Activated CD8-positive, alpha-beta T cell treated with anti-CD3 and anti-CD28 coated beads for 36 hours (primary cell): Measurements from ENCODE around the gene KDM8. TPM values are rescaled to one million over a fixed set of nuclear protein-coding genes. Genes with fewer than 3 reads are reported as not detected.

Experiments used
- ATAC-seq: fragments of 200-7000 bp; cut with Tn5 transposase; one replicate; pipeline ENCODE4 v1.10.0; 2021; ENCODE audit warnings: mild to moderate bottlenecking, moderate library complexity
- CTCF ChIA-PET: fragments of 350-600 bp; sonication (Branson Sonifier 250); formaldehyde crosslinking; loops from one replicate; lab custom pipeline; 2021; ENCODE audit warnings: antibody characterized with exemption; lab: Charles Lee
- POLR2A ChIA-PET: fragments of 350-600 bp; sonication (Branson Sonifier 250); formaldehyde crosslinking; loops from one replicate; lab custom pipeline; 2021; ENCODE audit warnings: antibody characterized with exemption; lab: Charles Lee
- DNase-seq: peaks from one replicate; pipeline ENCODE4 v3.0.0-alpha.2; 2020
- H3K27ac Mint-ChIP-seq: one replicate; pipeline ENCODE4 v1.8.0; 2021; ENCODE audit warnings: mild to moderate bottlenecking, mixed read lengths
- H3K27me3 Mint-ChIP-seq: one replicate; pipeline ENCODE4 v1.8.0; 2021; ENCODE audit warnings: mixed read lengths
- H3K36me3 Mint-ChIP-seq: one replicate; pipeline ENCODE4 v1.8.0; 2021; ENCODE audit warnings: low read depth, mixed read lengths
- H3K4me1 Mint-ChIP-seq: one replicate; pipeline ENCODE4 v1.8.0; 2021; ENCODE audit warnings: low read depth, mixed read lengths
- H3K4me3 Mint-ChIP-seq: one replicate; pipeline ENCODE4 v1.8.0; 2021; ENCODE audit warnings: mild to moderate bottlenecking, moderate library complexity, mixed read lengths
- H3K9me3 Mint-ChIP-seq: one replicate; pipeline ENCODE4 v1.8.0; 2021; ENCODE audit warnings: mixed read lengths
- CTCF ChIP-seq: fragments of 200-600 bp; IDR thresholded peaks from one replicate; pipeline ENCODE4 v1.8.0; 2022; ENCODE audit warnings: antibody characterized with exemption, mild to moderate bottlenecking
- intact Hi-C: fragments of 100-400 bp; cut with micrococcal nuclease; formaldehyde crosslinking; loops from one replicate; pipeline ENCODE4 v1.10.0; 2022
- total RNA-seq, 2 experiments: library from RNA; stranded (reverse); gene quantifications; one replicate each; pipeline ENCODE4 v1.2.3, GENCODE V29; 2021

Gene KDM8
- total RNA-seq, 2 experiments from 2014 or later, result 10.9 to 12.7 TPM

DNA sequence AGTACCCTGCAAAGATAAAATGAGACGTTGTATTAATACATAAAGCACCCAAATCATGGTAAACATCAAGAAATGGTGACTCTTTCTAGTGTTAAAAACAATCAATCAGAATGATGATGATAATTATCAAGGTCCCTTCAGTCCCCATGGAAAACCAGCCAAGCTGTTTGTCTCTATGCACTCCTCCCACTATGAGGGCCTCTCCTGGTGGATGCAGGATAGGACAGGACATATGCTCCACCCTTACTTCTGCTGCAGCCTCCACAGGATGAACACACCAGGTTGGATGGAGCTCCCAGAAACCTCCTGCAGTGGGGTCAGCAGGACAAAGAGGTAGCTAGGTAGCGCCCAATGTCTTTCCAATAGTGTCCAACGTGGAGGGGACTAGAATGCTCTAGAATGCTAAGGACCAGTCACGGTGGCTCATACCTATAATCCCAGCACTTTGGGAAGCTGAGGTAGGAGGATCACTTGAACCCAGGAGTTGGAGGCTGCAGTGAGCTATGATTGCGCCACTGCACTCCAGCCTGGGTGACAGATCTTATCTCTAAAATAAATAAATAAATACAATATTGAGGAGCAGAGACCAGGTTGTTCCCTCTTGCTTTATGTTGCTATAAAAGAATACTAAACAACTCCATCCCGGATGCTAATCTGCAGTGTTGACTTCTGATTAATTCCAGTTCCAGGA, 9.9 kb upstream of the KDM8 start:
- no peak for TF ChIP-seq CTCF
- ATAC-seq (no peak), DNase-seq (no peak)
- ChIA-PET POLR2A (interaction anchor here (0.6 to 1.2 kb wide), 3 partner anchors 9 to 241 kb away, joined by 3 read pairs; no protein-coding TSS in a partner anchor), CTCF (interaction anchor here (0.9 to 5.5 kb wide), 2 partner anchors 10 to 15 kb away, joined by 4 to 27 read pairs; partner anchors contain the start of gene KDM8)
- Mint-ChIP-seq H3K36me3 (peaks cover 10% of the 10 kb centered on the region), H3K27ac (no peak overlapping the region), H3K4me1 (peaks cover 36% of the 10 kb centered on the region), H3K4me3 (no peak overlapping the region), H3K9me3 (peaks cover 15% of the 10 kb centered on the region), H3K27me3 (no peaks in the 10 kb centered on the region)
- intact Hi-C loops, result no loop called here

- intact Hi-C loops, result no loop called here
- Mint-ChIP-seq H3K4me3 (no peak overlapping the region), H3K4me1 (peaks cover 53% of the 10 kb centered on the region), H3K27me3 (no peaks in the 10 kb centered on the region), H3K36me3 (peaks cover 10% of the 10 kb centered on the region), H3K27ac (peak overlapping the region; percentile 16), H3K9me3 (peaks cover 18% of the 10 kb centered on the region)
- ATAC-seq, result no peak
- no peak for DNase-seq
- ChIA-PET CTCF (interaction anchor here (1.1 to 2.9 kb wide), 3 partner anchors 16 to 39 kb away, joined by 3 to 10 read pairs (median 9); no protein-coding TSS in a partner anchor), POLR2A (no interaction called here)
- TF ChIP-seq CTCF, result no peak
Measured at GRCh38 chr16:27195076-27195741, 8.1 kb upstream of the KDM8 start.

DNA sequence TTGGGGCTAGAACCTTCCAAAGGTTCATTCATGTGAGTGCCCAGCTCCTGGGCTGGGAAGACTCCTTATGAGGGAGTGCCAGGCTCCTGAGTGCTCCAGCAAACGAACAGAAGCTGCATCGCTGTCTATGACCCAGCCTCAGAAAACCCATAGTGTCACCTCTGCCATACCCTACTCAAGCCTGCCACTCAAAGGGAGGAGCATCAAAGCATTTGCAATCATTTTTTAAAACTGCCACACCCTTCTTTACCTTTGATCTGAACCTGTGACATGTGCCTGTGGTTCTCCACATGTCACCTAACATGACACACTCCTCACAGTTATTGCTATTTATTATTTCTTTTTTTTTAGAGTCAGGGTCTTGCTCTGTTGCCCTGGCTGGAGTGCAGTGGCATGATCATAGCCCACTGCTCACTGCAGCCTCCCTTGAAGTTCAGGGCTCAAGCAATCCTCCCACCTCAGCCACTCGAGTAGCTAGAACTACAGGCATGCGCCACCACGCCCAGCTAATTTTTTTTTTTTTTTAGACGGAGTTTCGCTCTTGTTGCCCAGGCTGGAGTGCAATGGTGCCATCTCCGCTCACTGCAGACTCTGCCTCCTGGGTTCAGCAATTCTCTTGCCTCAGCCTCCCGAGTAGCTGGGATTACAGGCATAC, 7.3 kb upstream of the KDM8 start:
- intact Hi-C loops, result no loop called here
- CTCF ChIA-PET, result interaction anchor here (0.9 to 2.9 kb wide), 4 partner anchors 17 to 40 kb away, joined by 3 to 10 read pairs (median 6); no protein-coding TSS in a partner anchor
- Mint-ChIP-seq H3K9me3 (peaks cover 18% of the 10 kb centered on the region), H3K4me3 (no peak overlapping the region), H3K4me1 (peaks cover 61% of the 10 kb centered on the region), H3K27ac (no peak overlapping the region), H3K27me3 (no peaks in the 10 kb centered on the region), H3K36me3 (peaks cover 10% of the 10 kb centered on the region)
- POLR2A ChIA-PET, result no interaction called here
- ATAC-seq (peak; percentile 66), DNase-seq (peak; percentile 22)
- no peak for TF ChIP-seq CTCF

GRCh38 chr16:27197004-27197403, 6.3 kb upstream of the KDM8 start:
- no peak for TF ChIP-seq CTCF
- peak overlapping the region; percentile 13 for H3K27ac Mint-ChIP-seq
- H3K4me1 Mint-ChIP-seq, result peaks cover 65% of the 10 kb centered on the region
- POLR2A ChIA-PET, result no interaction called here
- H3K36me3 Mint-ChIP-seq, result peaks cover 10% of the 10 kb centered on the region
- ATAC-seq (no peak), DNase-seq (no peak)
- H3K27me3 Mint-ChIP-seq, result no peaks in the 10 kb centered on the region
- no peak overlapping the region for H3K4me3 Mint-ChIP-seq
- intact Hi-C loops, result no loop called here
- CTCF ChIA-PET, result interaction anchor here (0.9 to 2.9 kb wide), 2 partner anchors 27 to 39 kb away, joined by 3 to 9 read pairs; no protein-coding TSS in a partner anchor
- H3K9me3 Mint-ChIP-seq, result peaks cover 18% of the 10 kb centered on the region
